ENCODE measurements around the gene POLD1.

DNA sequence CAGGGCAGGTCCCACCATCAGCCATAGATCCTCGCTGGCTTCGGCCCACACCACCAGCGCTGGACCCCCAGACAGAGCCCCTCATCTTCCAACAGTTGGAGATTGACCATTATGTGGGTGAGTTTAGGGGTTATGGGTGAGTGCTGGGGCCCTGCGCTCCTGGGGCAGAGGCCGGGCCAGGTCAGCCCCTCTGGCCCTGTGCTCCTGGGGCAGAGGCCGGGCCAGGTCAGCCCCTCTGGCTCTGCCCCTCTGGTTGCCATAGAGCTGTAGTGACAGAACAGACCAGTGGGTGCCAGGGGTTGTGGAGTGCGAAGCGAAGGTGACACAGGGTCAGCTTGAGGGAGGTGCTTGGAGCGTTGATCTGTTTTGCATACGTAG is 15.2 kb downstream of the POLD1 start:
- TF ChIP-seq, protein P1, sequence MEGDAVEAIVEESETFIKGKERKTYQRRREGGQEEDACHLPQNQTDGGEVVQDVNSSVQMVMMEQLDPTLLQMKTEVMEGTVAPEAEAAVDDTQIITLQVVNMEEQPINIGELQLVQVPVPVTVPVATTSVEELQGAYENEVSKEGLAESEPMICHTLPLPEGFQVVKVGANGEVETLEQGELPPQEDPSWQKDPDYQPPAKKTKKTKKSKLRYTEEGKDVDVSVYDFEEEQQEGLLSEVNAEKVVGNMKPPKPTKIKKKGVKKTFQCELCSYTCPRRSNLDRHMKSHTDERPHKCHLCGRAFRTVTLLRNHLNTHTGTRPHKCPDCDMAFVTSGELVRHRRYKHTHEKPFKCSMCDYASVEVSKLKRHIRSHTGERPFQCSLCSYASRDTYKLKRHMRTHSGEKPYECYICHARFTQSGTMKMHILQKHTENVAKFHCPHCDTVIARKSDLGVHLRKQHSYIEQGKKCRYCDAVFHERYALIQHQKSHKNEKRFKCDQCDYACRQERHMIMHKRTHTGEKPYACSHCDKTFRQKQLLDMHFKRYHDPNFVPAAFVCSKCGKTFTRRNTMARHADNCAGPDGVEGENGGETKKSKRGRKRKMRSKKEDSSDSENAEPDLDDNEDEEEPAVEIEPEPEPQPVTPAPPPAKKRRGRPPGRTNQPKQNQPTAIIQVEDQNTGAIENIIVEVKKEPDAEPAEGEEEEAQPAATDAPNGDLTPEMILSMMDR (conservative IDR thresholded peaks at IDR 0.05 in 1 of 2, IDR thresholded peaks at IDR 0.05 in 1 of 2; ENCODE audit: extremely low read depth in 1 of 2, insufficient read depth in 1 of 2, low read depth in 1 of 2, low read length in 2 of 2) = no peak
- no peak for TF ChIP-seq EZH2 (IDR thresholded peaks at IDR 0.05; ENCODE audit: borderline replicate concordance, low read length)

All from mammary epithelial cell (primary cell).